GM12875 (cell line): Measurements from ENCODE around the gene KCNH4.

ENCODE experiments used
- H3K4me3 ChIP-seq: one replicate; pipeline ENCODE4 v1.5.1; 2011; ENCODE audit warnings: low read depth, low read length, control low read depth
- CTCF ChIP-seq: IDR thresholded peaks from 2 replicates; pipeline ENCODE4 v1.5.1; 2011; ENCODE audit warnings: low read depth, mild to moderate bottlenecking, control low read depth, inconsistent platforms, low read length, moderate library complexity, borderline replicate concordance; ENCODE audit not compliant: insufficient read depth

The KCNH4 gene

GRCh38 chr17:42201458-42201772 is 20.5 kb upstream of the KCNH4 start:
- TF ChIP-seq CTCF: no peak
- H3K4me3 ChIP-seq: no peak overlapping the region

- TF ChIP-seq CTCF: no peak
These were observed 19.9 kb upstream of the KCNH4 start for GRCh38 chr17:42200706-42201457.

GRCh38 chr17:42199416-42200011 is 18.6 kb upstream of the KCNH4 start:
- H3K4me3 ChIP-seq: no peak overlapping the region
- no peak for TF ChIP-seq CTCF

More at GRCh38 chr17:42200706-42201457, 19.9 kb upstream of the KCNH4 start:
- H3K4me3 ChIP-seq: no peak overlapping the region

GRCh38 chr17:42198897-42199296 is 18.0 kb upstream of the KCNH4 start:
- TF ChIP-seq CTCF: no peak

GRCh38 chr17:42197564-42198156 is 16.7 kb upstream of the KCNH4 start:
- no peak overlapping the region for H3K4me3 ChIP-seq

More at GRCh38 chr17:42198897-42199296, 18.0 kb upstream of the KCNH4 start:
- no peak overlapping the region for H3K4me3 ChIP-seq

GRCh38 chr17:42193969-42194899 is 13.3 kb upstream of the KCNH4 start, which contains the start of gene GHDC:
Gene GHDC, minus strand, starts transcription at chr17:42194494. Its CDS starts 913 bp downstream, at chr17:42193581.
- H3K4me3 ChIP-seq: peak within 1 kb of the TSS; percentile 56
- no peak for TF ChIP-seq CTCF

More at GRCh38 chr17:42197564-42198156, 16.7 kb upstream of the KCNH4 start:
- TF ChIP-seq CTCF: no peak
